Gastroesophageal sphincter (tissue), 4 donors: ENCODE results near the gene ITGB6. TPM values are rescaled to one million over a fixed set of nuclear protein-coding genes. Genes with fewer than 3 reads are reported as not detected.

Experiments used
- ATAC-seq: fragments of 150-250 bp; one replicate; pipeline ENCODE4 v1.9.1; 2016; ENCODE audit warnings: mild to moderate bottlenecking, moderate library complexity
- H3K27ac ChIP-seq, 4 donors: fragments of 200-600 bp; sonication (generic) in 3 of 4; 1 replicate in 3 of 4; 2 replicates in 1 of 4; pipeline ENCODE4 v1.5.1; 2016 to 2019
- H3K27me3 ChIP-seq: fragments of 200-600 bp; sonication (generic); one replicate; pipeline ENCODE4 v1.5.1; 2019
- H3K36me3 ChIP-seq, 2 donors: fragments of 200-600 bp; sonication (generic); one replicate each; pipeline ENCODE4 v1.5.1; 2019; ENCODE audit warnings: control low read depth in 1 of 2
- H3K4me1 ChIP-seq, 3 donors: fragments of 200-600 bp; sonication (generic); 1 replicate in 2 of 3; 2 replicates in 1 of 3; pipeline ENCODE4 v1.5.1; 2016 to 2019; ENCODE audit warnings: control low read depth in 2 of 3
- H3K4me3 ChIP-seq, 2 donors: fragments of 200-600 bp; sonication (generic); one replicate each; pipeline ENCODE4 v1.5.1; 2019; ENCODE audit warnings: mild to moderate bottlenecking in 1 of 2, moderate library complexity in 1 of 2
- H3K9me3 ChIP-seq, 3 donors: fragments of 200-600 bp; sonication (generic); one replicate each; pipeline ENCODE4 v1.5.1; 2017 to 2019; ENCODE audit warnings: control low read depth in 2 of 3
- EP300 ChIP-seq: sonication (generic); formaldehyde crosslinking; IDR thresholded peaks from one replicate; pipeline ENCODE4 v1.6.1; 2017; ENCODE audit warnings: antibody characterized with exemption, mild to moderate bottlenecking
- POLR2A ChIP-seq, 2 donors: fragments of 450-650 bp; IDR thresholded peaks; one replicate each; pipeline ENCODE4 v1.6.1; 2017; ENCODE audit warnings: antibody characterized with exemption in 2 of 2, mild to moderate bottlenecking in 2 of 2, moderate library complexity in 1 of 2
- POLR2AphosphoS5 ChIP-seq: sonication (generic); formaldehyde crosslinking; IDR thresholded peaks from one replicate; pipeline ENCODE4 v1.6.1; 2017; ENCODE audit warnings: antibody characterized with exemption
- WGBS, 2 donors: methylation state at CpG; one replicate each; pipeline ENCODE4 v1.1.5; 2018; ENCODE audit warnings: low coverage in 1 of 2; 5-methylcytosine and 5-hydroxymethylcytosine counted together
- total RNA-seq, 4 donors: library from RNA; depleted of rRNA; stranded (reverse); fragments of >200 nt; gene quantifications; one replicate each; pipeline ENCODE4 v1.1.0, GENCODE V29; 2016
- TF ChIP-seq, protein P1 (sequence below), 4 experiments: fragments of 200-600 bp in 2 of 4; fragments of 450-650 bp in 2 of 4; sonication (generic) in 1 of 4; IDR thresholded peaks; one replicate each; pipeline ENCODE4 v1.5.1; 2017 to 2019; ENCODE audit warnings: antibody characterized with exemption in 4 of 4, mild to moderate bottlenecking in 2 of 4, moderate library complexity in 2 of 4

ITGB6 gene
- total RNA-seq, 4 donors from 2014 or later, result 2.2 TPM; not detected in 3

DNA sequence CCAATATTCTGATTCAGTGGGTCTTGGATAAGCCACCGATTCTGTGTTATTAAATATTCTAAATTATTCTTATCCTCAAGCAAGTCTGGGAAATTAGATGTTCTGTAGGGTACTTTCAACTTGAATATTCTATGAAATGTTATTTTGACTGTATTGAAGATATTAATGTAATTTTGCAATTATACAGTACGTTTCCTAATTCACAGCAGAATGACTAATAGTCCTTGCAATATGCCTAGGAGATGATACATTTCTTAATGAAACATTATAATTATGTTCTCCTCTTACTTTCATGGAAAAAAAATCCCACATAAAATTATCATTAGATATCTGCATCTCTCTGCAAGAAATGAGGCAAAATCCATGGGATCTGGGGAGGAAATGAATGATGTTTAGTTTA is 91.4 kb downstream of the ITGB6 start:
- no peak for TF ChIP-seq POLR2AphosphoS5
- TF ChIP-seq POLR2A (IDR thresholded peaks at IDR 0.05), result no peak
- TF ChIP-seq EP300, result no peak
- TF ChIP-seq, protein P1, sequence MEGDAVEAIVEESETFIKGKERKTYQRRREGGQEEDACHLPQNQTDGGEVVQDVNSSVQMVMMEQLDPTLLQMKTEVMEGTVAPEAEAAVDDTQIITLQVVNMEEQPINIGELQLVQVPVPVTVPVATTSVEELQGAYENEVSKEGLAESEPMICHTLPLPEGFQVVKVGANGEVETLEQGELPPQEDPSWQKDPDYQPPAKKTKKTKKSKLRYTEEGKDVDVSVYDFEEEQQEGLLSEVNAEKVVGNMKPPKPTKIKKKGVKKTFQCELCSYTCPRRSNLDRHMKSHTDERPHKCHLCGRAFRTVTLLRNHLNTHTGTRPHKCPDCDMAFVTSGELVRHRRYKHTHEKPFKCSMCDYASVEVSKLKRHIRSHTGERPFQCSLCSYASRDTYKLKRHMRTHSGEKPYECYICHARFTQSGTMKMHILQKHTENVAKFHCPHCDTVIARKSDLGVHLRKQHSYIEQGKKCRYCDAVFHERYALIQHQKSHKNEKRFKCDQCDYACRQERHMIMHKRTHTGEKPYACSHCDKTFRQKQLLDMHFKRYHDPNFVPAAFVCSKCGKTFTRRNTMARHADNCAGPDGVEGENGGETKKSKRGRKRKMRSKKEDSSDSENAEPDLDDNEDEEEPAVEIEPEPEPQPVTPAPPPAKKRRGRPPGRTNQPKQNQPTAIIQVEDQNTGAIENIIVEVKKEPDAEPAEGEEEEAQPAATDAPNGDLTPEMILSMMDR (IDR thresholded peaks at IDR 0.05), result no peak
- 45 to 59% methylated on average over 1 to 2 of the region's 2 CpGs for WGBS, 2 donors
- Histone ChIP-seq H3K27ac (no peak overlapping the region), H3K9me3 (no peaks in the 10 kb centered on the region), H3K27me3 (no peaks in the 10 kb centered on the region), H3K36me3 (no peaks in the 10 kb centered on the region), H3K4me3 (no peak overlapping the region), H3K4me1 (no peaks in the 10 kb centered on the region)
- ATAC-seq, result no peak

DNA sequence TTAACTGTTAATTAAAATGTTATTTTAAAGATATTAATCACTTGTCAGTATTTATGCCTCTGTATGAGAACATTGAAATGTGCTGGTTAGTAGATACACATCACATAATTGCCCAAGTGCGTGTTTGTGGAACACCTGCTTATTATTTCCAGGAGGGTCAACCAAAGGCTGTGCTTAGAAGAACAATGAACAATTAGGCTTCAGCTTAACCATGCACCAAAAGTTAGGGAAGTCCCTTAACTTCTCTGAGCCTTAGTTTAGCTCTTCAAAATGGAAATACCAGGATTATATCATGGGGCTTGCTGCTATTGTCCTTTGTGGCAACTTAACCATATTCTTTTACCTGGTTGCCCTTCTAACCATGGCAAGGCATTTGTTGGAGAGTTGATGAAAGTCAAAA is 94.7 kb downstream of the ITGB6 start:
- ATAC-seq, result no peak
- Histone ChIP-seq H3K4me1 (no peaks in the 10 kb centered on the region), H3K36me3 (no peaks in the 10 kb centered on the region), H3K9me3 (no peaks in the 10 kb centered on the region), H3K4me3 (no peak overlapping the region), H3K27ac (no peak overlapping the region), H3K27me3 (no peaks in the 10 kb centered on the region)
- TF ChIP-seq, protein P1 (IDR thresholded peaks at IDR 0.05), result no peak
- TF ChIP-seq EP300 (no peak), POLR2A (IDR thresholded peaks at IDR 0.05) (no peak), POLR2AphosphoS5 (no peak)
- 91% methylated on average over 1 of the region's 1 CpG; no CpG with 5 or more reads in 1 of the 2 donors for WGBS, 2 donors

DNA sequence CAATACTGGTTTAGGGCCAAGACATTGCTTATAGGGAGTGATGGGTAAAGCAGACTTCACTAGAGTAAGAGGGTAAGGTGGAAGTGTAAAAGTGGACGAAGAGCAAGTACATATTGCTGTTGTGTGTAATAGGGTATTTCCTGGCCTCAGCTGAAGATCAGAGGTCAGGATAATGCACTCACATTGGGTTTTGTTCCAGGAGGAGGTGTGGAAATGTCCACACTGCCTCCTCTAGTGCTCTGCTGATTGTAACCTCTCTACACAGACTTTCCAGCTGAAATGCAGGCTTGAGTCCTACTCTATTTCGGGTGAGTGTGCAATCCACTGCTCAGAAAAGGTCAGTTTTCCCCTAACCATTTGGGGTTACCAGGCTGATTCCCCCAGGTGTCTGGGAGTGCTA is 96.0 kb downstream of the ITGB6 start:
- no peak overlapping the region for H3K4me3 ChIP-seq
- no peaks in the 10 kb centered on the region for H3K27me3 ChIP-seq
- ATAC-seq, result no peak
- no peaks in the 10 kb centered on the region for H3K36me3 ChIP-seq
- no peaks in the 10 kb centered on the region for H3K4me1 ChIP-seq
- 62 to 87% methylated on average over 2 of the region's 2 CpGs for WGBS, 2 donors
- H3K9me3 ChIP-seq, result no peaks in the 10 kb centered on the region
- TF ChIP-seq, protein P1 (IDR thresholded peaks at IDR 0.05), result no peak
- TF ChIP-seq POLR2AphosphoS5, result no peak
- no peak for TF ChIP-seq EP300
- no peak for TF ChIP-seq POLR2A (IDR thresholded peaks at IDR 0.05)
- H3K27ac ChIP-seq, result no peak overlapping the region

DNA sequence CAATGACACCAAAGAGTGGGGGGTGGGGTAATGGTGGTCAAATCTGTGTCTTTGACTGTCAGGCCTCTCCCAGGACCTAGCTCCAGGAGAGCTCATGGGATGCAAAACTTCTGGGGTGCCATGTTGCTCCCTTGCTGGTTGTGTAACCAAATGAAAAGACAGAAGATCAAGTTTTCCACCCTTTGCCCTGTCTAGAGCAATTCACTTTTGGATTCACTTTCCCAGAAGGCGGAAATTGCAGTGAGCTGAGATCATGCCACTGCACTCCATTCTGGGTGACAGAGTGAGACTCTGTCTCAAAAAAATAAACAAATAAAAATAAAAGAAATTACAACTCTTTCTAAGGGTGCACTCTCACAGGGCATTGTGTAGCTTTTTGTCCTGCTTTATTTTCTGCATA is 102.7 kb downstream of the ITGB6 start:
- Histone ChIP-seq H3K36me3 (no peaks in the 10 kb centered on the region), H3K9me3 (peaks cover 0 to 18% (median 0%) of the 10 kb centered on the region in 3 donors), H3K4me1 (no peaks in the 10 kb centered on the region), H3K4me3 (no peak overlapping the region), H3K27ac (no peak overlapping the region), H3K27me3 (no peaks in the 10 kb centered on the region)
- no peak for ATAC-seq
- WGBS, 2 donors, result 100% methylated on average over 1 of the region's 1 CpG; no CpG with 5 or more reads in 1 of the 2 donors
- TF ChIP-seq, protein P1 (IDR thresholded peaks at IDR 0.05), result no peak

DNA sequence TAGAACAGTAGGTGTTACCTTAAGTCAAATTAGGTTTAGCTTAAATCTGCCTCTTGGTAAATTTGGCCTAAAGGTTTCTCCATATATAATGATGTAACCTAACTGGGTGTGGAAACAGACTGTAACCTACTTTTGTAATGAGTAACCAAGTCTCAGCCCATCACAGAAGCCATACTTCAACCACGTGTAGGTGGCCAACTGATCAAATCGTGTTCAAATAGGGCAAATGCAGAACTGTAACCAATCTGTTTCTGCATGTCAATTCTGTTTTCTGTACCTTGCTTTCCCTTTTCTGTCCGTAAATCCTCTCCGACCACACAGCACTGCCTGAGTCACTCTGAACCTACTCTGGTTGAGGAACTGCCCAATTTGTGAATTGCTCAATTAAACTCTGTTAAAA is 103.7 kb downstream of the ITGB6 start:
- ATAC-seq, result no peak
- H3K4me3 ChIP-seq, result no peak overlapping the region
- TF ChIP-seq EP300, result no peak
- TF ChIP-seq POLR2AphosphoS5, result no peak
- TF ChIP-seq, protein P1 (IDR thresholded peaks at IDR 0.05), result no peak
- no peak for TF ChIP-seq POLR2A (IDR thresholded peaks at IDR 0.05)
- no peaks in the 10 kb centered on the region for H3K4me1 ChIP-seq
- no peaks in the 10 kb centered on the region for H3K27me3 ChIP-seq
- H3K27ac ChIP-seq, result no peak overlapping the region
- WGBS, 2 donors, result 76 to 80% methylated on average over 3 to 4 of the region's 4 CpGs
- no peaks in the 10 kb centered on the region for H3K36me3 ChIP-seq
- peaks cover 0 to 26% (median 0%) of the 10 kb centered on the region in 3 donors for H3K9me3 ChIP-seq
